Psoas muscle (tissue), 8 donors: ENCODE results near the gene FNIP1. TPM values are rescaled to one million over a fixed set of nuclear protein-coding genes. Genes with fewer than 3 reads are reported as not detected.
A peak's percentile ranks its signal among the peaks of the same experiment; 100 is the strongest.

ENCODE experiments used
- ATAC-seq, 4 donors: fragments of 200-7000 bp; cut with Tn5 transposase; one replicate each; pipeline ENCODE4 v1.9.1; 2020; ENCODE audit warnings: moderate library complexity in 3 of 4, mild to moderate bottlenecking in 2 of 4
- DNase-seq, 2 donors: peaks; one replicate each; pipeline ENCODE4 v3.0.0-alpha.2; 2020
- H3K27ac ChIP-seq: fragments of 200-600 bp; one replicate; pipeline ENCODE4 v1.8.0; 2022
- H3K27me3 ChIP-seq, 3 donors: fragments of 200-600 bp in 1 of 3; one replicate each; pipeline versions ENCODE4 v1.6.1 to v1.8.0; 2013 to 2022; ENCODE audit warnings: low read length in 2 of 3, mild to moderate bottlenecking in 2 of 3, moderate library complexity in 1 of 3; ENCODE audit not compliant: insufficient read depth in 3 of 3
- H3K36me3 ChIP-seq, 2 donors: fragments of 200-600 bp in 1 of 2; one replicate each; pipeline versions ENCODE4 v1.6.1 to v1.8.0; 2013 to 2022; ENCODE audit warnings: low read depth in 1 of 2, mild to moderate bottlenecking in 1 of 2, moderate library complexity in 1 of 2; ENCODE audit not compliant: insufficient read depth in 1 of 2
- H3K4me1 ChIP-seq: fragments of 200-600 bp; one replicate; pipeline ENCODE4 v1.8.0; 2022
- H3K4me3 ChIP-seq: fragments of 200-600 bp; one replicate; pipeline ENCODE4 v1.8.0; 2022; ENCODE audit warnings: mild to moderate bottlenecking
- H3K9me3 ChIP-seq: fragments of 200-600 bp; one replicate; pipeline ENCODE4 v1.8.0; 2022
- WGBS, 3 donors: extraction: QIAGEN DNeasy Blood & Tissue Kit; methylation state at CpG; one replicate each; pipeline versions ENCODE4 v1.1.6 to v1.1.7; 2013; 5-methylcytosine and 5-hydroxymethylcytosine counted together
- intact Hi-C, 2 donors: fragments of 100-400 bp; cut with DNase I; formaldehyde crosslinking; loops; one replicate each; pipeline versions ENCODE4 v1.11.0 to v1.14.2; 2022
- polyA plus RNA-seq, 3 donors: library from polyadenylated mRNA; stranded (reverse); fragments of 200-250 nt; gene quantifications; one replicate each; pipeline ENCODE4 v1.2.3, GENCODE V29; 2013
- total RNA-seq, 4 donors: library from RNA; stranded (reverse); fragmentation: NEBNext Ultra II Directional in 2 of 4; extraction: Animal tissue kit (Norgen Biotek cat#: 25700) in 2 of 4; gene quantifications; one replicate each; pipeline versions ENCODE4 v1.2.1 to v1.2.4, GENCODE V29; 2021 to 2023
- TF ChIP-seq, protein P1 (sequence below): fragments of 200-600 bp; IDR thresholded peaks from one replicate; pipeline ENCODE4 v1.8.0; 2022; ENCODE audit warnings: antibody characterized with exemption
- donor health status: healthy with polysubstance abuse.
- donor health status: DM: no; HTN: no; CAD: no; lungs with moderate emphysema.
- donor health status: Bipolar disorder and iron deficiency.
- donor health status: healthy.
- donor health status: DM: yes; HTN: yes; CAD: no.
- donor health status: DM: no; HTN: no; CAD: no.
- donor health status: DM: no; HTN: no; CAD: no.
- donor health status: DM: yes; HTN: yes; CAD: no.

FNIP1 gene
- total and polyA plus RNA-seq, 7 donors, result 6.4 to 45.2 (median 25.0) TPM

- no peaks in the 10 kb centered on the region for H3K27me3 ChIP-seq
- H3K4me1 ChIP-seq, result peaks cover 36% of the 10 kb centered on the region
- TF ChIP-seq, protein P1, sequence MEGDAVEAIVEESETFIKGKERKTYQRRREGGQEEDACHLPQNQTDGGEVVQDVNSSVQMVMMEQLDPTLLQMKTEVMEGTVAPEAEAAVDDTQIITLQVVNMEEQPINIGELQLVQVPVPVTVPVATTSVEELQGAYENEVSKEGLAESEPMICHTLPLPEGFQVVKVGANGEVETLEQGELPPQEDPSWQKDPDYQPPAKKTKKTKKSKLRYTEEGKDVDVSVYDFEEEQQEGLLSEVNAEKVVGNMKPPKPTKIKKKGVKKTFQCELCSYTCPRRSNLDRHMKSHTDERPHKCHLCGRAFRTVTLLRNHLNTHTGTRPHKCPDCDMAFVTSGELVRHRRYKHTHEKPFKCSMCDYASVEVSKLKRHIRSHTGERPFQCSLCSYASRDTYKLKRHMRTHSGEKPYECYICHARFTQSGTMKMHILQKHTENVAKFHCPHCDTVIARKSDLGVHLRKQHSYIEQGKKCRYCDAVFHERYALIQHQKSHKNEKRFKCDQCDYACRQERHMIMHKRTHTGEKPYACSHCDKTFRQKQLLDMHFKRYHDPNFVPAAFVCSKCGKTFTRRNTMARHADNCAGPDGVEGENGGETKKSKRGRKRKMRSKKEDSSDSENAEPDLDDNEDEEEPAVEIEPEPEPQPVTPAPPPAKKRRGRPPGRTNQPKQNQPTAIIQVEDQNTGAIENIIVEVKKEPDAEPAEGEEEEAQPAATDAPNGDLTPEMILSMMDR, result no peak
- H3K4me3 ChIP-seq, result no peak overlapping the region
- peak in 3 of 4 donors; percentile 59 to 76 (median 69) for ATAC-seq
- peaks cover 0 to 3% of the 10 kb centered on the region in 2 donors for H3K36me3 ChIP-seq
- 96 to 99% (median 97%) methylated on average over 7 of the region's 7 CpGs for WGBS, 3 donors
- H3K9me3 ChIP-seq, result no peaks in the 10 kb centered on the region
- intact Hi-C loops, result no loop called here
- H3K27ac ChIP-seq, result no peak overlapping the region
- no peak for DNase-seq
Observed at GRCh38 chr5:131749138-131749537, 47.7 kb downstream of the FNIP1 start.

DNA sequence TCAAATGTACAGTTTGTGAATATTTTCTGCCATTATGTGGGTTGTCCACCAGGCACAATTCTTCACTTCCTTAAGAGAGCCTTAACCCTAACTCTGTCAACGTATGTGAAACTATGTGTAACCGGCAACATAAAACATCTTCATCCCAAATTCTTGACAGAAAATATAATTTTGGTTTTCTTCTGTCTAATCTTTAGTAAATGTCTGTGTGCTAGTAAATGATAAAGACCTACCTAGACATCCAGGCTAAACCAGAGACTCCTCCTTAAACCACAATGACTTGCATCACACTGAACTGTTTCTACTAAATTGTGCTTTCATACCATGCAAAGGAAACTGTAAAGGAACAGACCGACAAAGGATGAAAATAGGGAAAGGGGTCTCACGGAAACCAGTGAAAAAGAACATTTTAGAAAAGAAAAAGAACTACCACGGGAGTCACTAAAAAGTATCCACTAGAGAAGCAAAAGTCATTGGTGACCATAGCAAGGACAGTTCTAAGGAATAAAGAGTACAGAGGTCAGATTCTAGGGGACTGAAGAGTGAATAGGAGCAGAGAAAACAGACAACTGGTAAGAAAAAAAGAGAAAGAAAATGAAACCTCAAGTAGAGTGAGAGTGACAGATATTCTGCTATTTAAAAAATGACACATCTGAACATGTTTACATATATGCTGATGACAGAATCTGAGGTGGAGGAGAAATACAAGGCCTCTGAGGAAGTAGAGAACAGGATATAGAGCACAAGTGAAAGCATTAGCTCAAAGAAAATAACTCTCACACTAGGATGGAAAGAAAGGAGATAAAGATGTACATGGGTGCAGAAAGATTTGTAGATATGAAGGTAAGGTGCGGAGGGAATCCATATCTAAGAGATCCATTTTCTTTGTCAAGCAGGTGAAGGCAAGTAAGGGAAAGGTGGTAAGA lies 49.4 kb downstream of the FNIP1 start:
- H3K27me3 ChIP-seq, result no peaks in the 10 kb centered on the region
- intact Hi-C loops, result no loop called here
- peaks cover 25% of the 10 kb centered on the region for H3K4me1 ChIP-seq
- H3K4me3 ChIP-seq, result no peak overlapping the region
- H3K27ac ChIP-seq, result no peak overlapping the region
- ATAC-seq (no peak), DNase-seq (no peak)
- peaks cover 0 to 20% of the 10 kb centered on the region in 2 donors for H3K36me3 ChIP-seq
- TF ChIP-seq, protein P1, result no peak
- no peaks in the 10 kb centered on the region for H3K9me3 ChIP-seq
- WGBS, 3 donors, result 93 to 95% (median 94%) methylated on average over 6 of the region's 6 CpGs

- intact Hi-C loops, result no loop called here
- no peak for ATAC-seq
- 99 to 100% (median 99%) methylated on average over 4 of the region's 4 CpGs for WGBS, 3 donors
Observed at GRCh38 chr5:131746423-131746822, 50.4 kb downstream of the FNIP1 start.

DNA sequence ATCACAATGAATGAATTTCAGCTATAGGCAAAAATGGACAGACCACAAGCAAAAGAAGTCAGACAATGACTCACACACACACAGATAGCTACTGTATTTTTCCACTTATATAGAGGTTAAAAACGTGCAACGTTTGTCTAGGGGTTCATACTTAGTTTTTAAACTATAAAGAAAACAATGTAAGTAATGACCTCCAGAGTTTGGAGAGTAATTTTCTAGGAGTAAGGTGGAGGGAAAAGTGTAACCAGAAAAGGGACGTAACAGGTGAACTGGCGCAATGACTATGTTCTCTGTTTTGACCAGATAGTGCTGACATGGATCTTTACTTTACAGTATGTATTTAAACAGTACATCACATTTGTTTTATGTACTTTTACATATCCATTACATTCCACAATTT lies 51.1 kb downstream of the FNIP1 start:
- Histone ChIP-seq H3K27me3 (no peaks in the 10 kb centered on the region), H3K4me1 (peaks cover 16% of the 10 kb centered on the region), H3K9me3 (no peaks in the 10 kb centered on the region), H3K27ac (no peak overlapping the region), H3K36me3 (peaks cover 0 to 36% of the 10 kb centered on the region in 2 donors), H3K4me3 (no peak overlapping the region)
- DNase-seq (no peak), ATAC-seq (no peak)
- intact Hi-C loops, result no loop called here
- WGBS, 3 donors, result 89 to 90% (median 89%) methylated on average over 4 of the region's 4 CpGs
- TF ChIP-seq, protein P1, result no peak

More at GRCh38 chr5:131746423-131746822, 50.4 kb downstream of the FNIP1 start:
- Histone ChIP-seq H3K4me1 (peaks cover 23% of the 10 kb centered on the region), H3K27ac (no peak overlapping the region), H3K9me3 (no peaks in the 10 kb centered on the region), H3K4me3 (no peak overlapping the region), H3K27me3 (no peaks in the 10 kb centered on the region), H3K36me3 (peaks cover 0 to 29% of the 10 kb centered on the region in 2 donors)
- TF ChIP-seq, protein P1, result no peak
- no peak for DNase-seq
